OCI-LY3 (cell line): ENCODE measurements around the gene PDIA5.

Source experiments
- H2AFZ ChIP-seq: fragments of 200-600, 300-600 bp; shearing (Covaris generic); 2 replicates; pipeline ENCODE4 v1.6.0; 2014; ENCODE audit warnings: antibody characterized with exemption, low read depth, low read length
- H3K27ac ChIP-seq: fragments of 200-600, 300-600 bp; sonication (generic); 2 replicates; pipeline ENCODE4 v1.5.1; 2014; ENCODE audit warnings: mild to moderate bottlenecking, low read length, moderate library complexity, mixed read lengths
- H3K27me3 ChIP-seq: fragments of 200-600, 300-600 bp; sonication (generic); 2 replicates; pipeline ENCODE4 v1.6.1; 2014; ENCODE audit warnings: low read depth, low read length, mixed read lengths
- H3K36me3 ChIP-seq: fragments of 200-600, 300-600 bp; sonication (generic); replicated peaks from 2 replicates; pipeline ENCODE3; 2014; ENCODE audit warnings: low read depth, low read length, mixed read lengths
- H3K4me1 ChIP-seq: fragments of 300-600, 200-600 bp; sonication (generic); 2 replicates; pipeline ENCODE4 v1.6.1; 2014; ENCODE audit warnings: low read length, mixed read lengths
- H3K4me2 ChIP-seq: fragments of 200-600, 300-600 bp; sonication (generic); 2 replicates; pipeline ENCODE4 v1.6.1; 2014; ENCODE audit warnings: low read length, mixed read lengths
- H3K4me3 ChIP-seq: fragments of 300-600, 200-600 bp; sonication (generic); 2 replicates; pipeline ENCODE4 v1.5.1; 2014; ENCODE audit warnings: antibody characterized with exemption, mild to moderate bottlenecking, low read length, moderate library complexity
- H3K79me2 ChIP-seq: fragments of 300-600, 200-600 bp; shearing (Covaris generic); 2 replicates; pipeline ENCODE4 v1.6.1; 2014; ENCODE audit warnings: mild to moderate bottlenecking, low read length, mixed read lengths
- H3K9ac ChIP-seq: fragments of 300-600, 200-600 bp; shearing (Covaris generic); 2 replicates; pipeline ENCODE4 v1.6.0; 2014; ENCODE audit warnings: mild to moderate bottlenecking, low read length, moderate library complexity
- H3K9me3 ChIP-seq: fragments of 200-600, 300-600 bp; shearing (Covaris generic); 2 replicates; pipeline ENCODE4 v1.6.1; 2014; ENCODE audit warnings: low read length, mixed read lengths; ENCODE audit not compliant: insufficient read depth
- H4K20me1 ChIP-seq: fragments of 200-600, 300-600 bp; sonication (generic); 2 replicates; pipeline ENCODE4 v1.6.1; 2016; ENCODE audit warnings: low read length, mixed read lengths; ENCODE audit not compliant: insufficient read depth
- CTCF ChIP-seq: fragments of 200-600, 300-600 bp; sonication (generic); IDR thresholded peaks from 2 replicates; pipeline ENCODE4 v1.5.1; 2014; ENCODE audit warnings: antibody characterized with exemption, low read length, low read depth
- EZH2phosphoT487 ChIP-seq: fragments of 200-600 bp; shearing (Covaris generic); IDR thresholded peaks from 2 replicates; pipeline ENCODE4 v1.6.1; 2018; ENCODE audit warnings: antibody characterized with exemption, mixed run types, low read depth

The PDIA5 gene

GRCh38 chr3:123155471-123156011 is 88.7 kb downstream of the PDIA5 start:
- Histone ChIP-seq H2AFZ (no peak overlapping the region), H3K9ac (no peak overlapping the region), H3K27me3 (no peaks in the 10 kb centered on the region), H3K27ac (no peak overlapping the region), H3K4me3 (no peak overlapping the region), H3K4me1 (peaks cover 27% of the 10 kb centered on the region), H3K4me2 (no peak overlapping the region), H3K9me3 (no peaks in the 10 kb centered on the region), H3K79me2 (no peaks in the 10 kb centered on the region), H4K20me1 (no peaks in the 10 kb centered on the region), H3K36me3 (peaks cover 31% of the 10 kb centered on the region)
- TF ChIP-seq CTCF (no peak), EZH2phosphoT487 (no peak)

- TF ChIP-seq CTCF = no peak
- TF ChIP-seq EZH2phosphoT487 = no peak
- Histone ChIP-seq H3K4me1 (peaks cover 27% of the 10 kb centered on the region), H4K20me1 (no peaks in the 10 kb centered on the region), H3K27me3 (no peaks in the 10 kb centered on the region), H3K9ac (no peak overlapping the region), H3K4me3 (no peak overlapping the region), H3K27ac (no peak overlapping the region), H3K79me2 (no peaks in the 10 kb centered on the region), H3K9me3 (no peaks in the 10 kb centered on the region), H2AFZ (no peak overlapping the region), H3K36me3 (peaks cover 28% of the 10 kb centered on the region), H3K4me2 (no peak overlapping the region)
Measured at GRCh38 chr3:123156276-123156995, 89.6 kb downstream of the PDIA5 start.

GRCh38 chr3:123157209-123157597 is 90.4 kb downstream of the PDIA5 start:
- H3K27ac ChIP-seq = no peak overlapping the region
- TF ChIP-seq CTCF (no peak), EZH2phosphoT487 (no peak)
- no peaks in the 10 kb centered on the region for H3K9me3 ChIP-seq
- H4K20me1 ChIP-seq = no peaks in the 10 kb centered on the region
- no peak overlapping the region for H3K9ac ChIP-seq
- no peak overlapping the region for H3K4me3 ChIP-seq
- H3K4me2 ChIP-seq = no peak overlapping the region
- no peak overlapping the region for H2AFZ ChIP-seq
- H3K36me3 ChIP-seq = peaks cover 33% of the 10 kb centered on the region
- H3K79me2 ChIP-seq = no peaks in the 10 kb centered on the region
- no peaks in the 10 kb centered on the region for H3K27me3 ChIP-seq
- H3K4me1 ChIP-seq = peaks cover 25% of the 10 kb centered on the region

GRCh38 chr3:123157598-123158287 is 90.9 kb downstream of the PDIA5 start:
- Histone ChIP-seq H3K9me3 (no peaks in the 10 kb centered on the region), H2AFZ (no peak overlapping the region), H3K9ac (no peak overlapping the region), H3K4me2 (no peak overlapping the region), H3K27me3 (no peaks in the 10 kb centered on the region), H3K4me1 (peaks cover 20% of the 10 kb centered on the region), H3K79me2 (no peaks in the 10 kb centered on the region), H3K4me3 (no peak overlapping the region), H4K20me1 (no peaks in the 10 kb centered on the region), H3K27ac (no peak overlapping the region), H3K36me3 (peaks cover 39% of the 10 kb centered on the region)
- TF ChIP-seq CTCF (no peak), EZH2phosphoT487 (no peak)
